Karpas-422 (cell line): ENCODE results near the gene USP9X. TPM values are rescaled to one million over a fixed set of nuclear protein-coding genes. Genes with fewer than 3 reads are reported as not detected.

Experiments used
- DNase-seq: peaks from one replicate; pipeline ENCODE4 v3.0.0-alpha.2; 2015
- H2AFZ ChIP-seq: fragments of 200-600 bp; sonication (generic); 2 replicates; pipeline ENCODE4 v1.6.1; 2014; ENCODE audit warnings: antibody characterized with exemption, low read length, mixed read lengths
- H3K27ac ChIP-seq: fragments of 200-600 bp; sonication (generic); 2 replicates; pipeline ENCODE4 v1.5.1; 2014; ENCODE audit warnings: mild to moderate bottlenecking, low read length, moderate library complexity
- H3K27me3 ChIP-seq: fragments of 200-600 bp; sonication (generic); 2 replicates; pipeline ENCODE4 v1.6.1; 2014; ENCODE audit warnings: low read length, mixed read lengths
- H3K36me3 ChIP-seq: fragments of 200-600 bp; sonication (generic); 2 replicates; pipeline ENCODE4 v1.6.1; 2014; ENCODE audit warnings: low read length, mixed read lengths; ENCODE audit not compliant: insufficient read depth
- H3K4me1 ChIP-seq: fragments of 200-600 bp; sonication (generic); 2 replicates; pipeline ENCODE4 v1.6.1; 2014; ENCODE audit warnings: mild to moderate bottlenecking, low read length, mixed read lengths
- H3K4me2 ChIP-seq: fragments of 200-600 bp; sonication (generic); 2 replicates; pipeline ENCODE4 v1.6.1; 2014; ENCODE audit warnings: low read length, low read depth, mild to moderate bottlenecking; ENCODE audit not compliant: poor library complexity, severe bottlenecking
- H3K4me3 ChIP-seq: fragments of 200-600 bp; sonication (generic); 2 replicates; pipeline ENCODE4 v1.5.1; 2014; ENCODE audit warnings: mild to moderate bottlenecking, antibody characterized with exemption, low read length, mixed read lengths
- H3K79me2 ChIP-seq: fragments of 200-600 bp; sonication (generic); 2 replicates; pipeline ENCODE4 v1.6.1; 2014; ENCODE audit warnings: mild to moderate bottlenecking, low read length, mixed read lengths
- H3K9ac ChIP-seq: fragments of 200-600 bp; sonication (generic); 2 replicates; pipeline ENCODE4 v1.6.0; 2014; ENCODE audit warnings: low read length
- H3K9me2 ChIP-seq: fragments of 200-600 bp; sonication (generic), shearing (Covaris generic); replicated peaks from 2 replicates; pipeline ENCODE4 v1.6.0; 2014; ENCODE audit warnings: mild to moderate bottlenecking, low read length, moderate library complexity; ENCODE audit not compliant: insufficient read depth
- H3K9me3 ChIP-seq: fragments of 300-700, 200-600 bp; sonication (generic); 2 replicates; pipeline ENCODE4 v1.6.1; 2014; ENCODE audit warnings: low read length, mixed read lengths
- H4K20me1 ChIP-seq: fragments of 200-600 bp; sonication (generic); 2 replicates; pipeline ENCODE4 v1.6.1; 2014; ENCODE audit warnings: mild to moderate bottlenecking, antibody characterized with exemption, low read length, low read depth; ENCODE audit not compliant: insufficient read depth
- total RNA-seq: library from RNA; depleted of rRNA; stranded (reverse); fragments of >200 nt; shearing (Covaris generic); gene quantifications from 2 replicates; pipeline ENCODE4 v1.2.3, GENCODE V29; 2014; ENCODE audit warnings: low replicate concordance

USP9X gene
- total RNA-seq, 1 experiment from 2014 or later = 160 TPM

DNA sequence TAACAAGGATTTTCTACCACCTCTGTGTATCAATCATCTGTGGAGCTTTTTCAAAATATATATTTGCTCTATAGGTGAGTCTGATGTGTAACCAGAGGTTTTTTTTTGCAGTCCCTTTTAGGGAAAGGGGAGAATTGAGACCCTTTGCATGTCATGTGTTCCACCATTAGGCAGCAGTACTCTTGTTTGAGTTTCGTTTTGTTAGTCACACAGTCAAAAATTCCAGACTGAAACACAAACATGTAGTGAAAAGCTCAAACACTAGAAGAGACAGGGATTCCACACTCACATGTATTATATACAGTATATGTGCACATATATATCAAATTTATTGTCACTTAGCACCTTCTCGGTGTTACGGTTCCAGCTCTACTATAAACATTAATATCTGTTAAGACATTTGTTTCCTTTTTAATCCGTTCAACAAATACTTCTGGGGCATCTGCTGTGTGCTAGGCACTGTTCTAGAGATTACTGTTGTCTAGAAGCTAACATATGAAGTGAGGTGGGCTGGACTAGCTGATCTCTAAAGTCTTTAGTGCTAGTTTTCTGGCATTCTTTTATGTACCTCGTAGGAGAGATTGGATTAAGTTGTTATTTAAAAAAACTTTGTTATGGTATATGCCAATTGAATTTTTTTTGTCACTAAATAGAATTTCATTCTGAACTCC lies 5.5 kb downstream of the USP9X start:
- no peak overlapping the region for H3K4me3 ChIP-seq
- H3K9me3 ChIP-seq = no peaks in the 10 kb centered on the region
- no peak overlapping the region for H3K27ac ChIP-seq
- no peak overlapping the region for H3K4me2 ChIP-seq
- H3K9me2 ChIP-seq = no peaks in the 10 kb centered on the region
- no peak for DNase-seq
- H3K27me3 ChIP-seq = no peaks in the 10 kb centered on the region
- H3K9ac ChIP-seq = no peak overlapping the region
- H4K20me1 ChIP-seq = peaks cover 80% of the 10 kb centered on the region
- H2AFZ ChIP-seq = no peak overlapping the region
- H3K79me2 ChIP-seq = peaks cover 100% of the 10 kb centered on the region
- H3K4me1 ChIP-seq = peaks cover 31% of the 10 kb centered on the region
- H3K36me3 ChIP-seq = peaks cover 29% of the 10 kb centered on the region; the same call in 1 of the 2 replicates

DNA sequence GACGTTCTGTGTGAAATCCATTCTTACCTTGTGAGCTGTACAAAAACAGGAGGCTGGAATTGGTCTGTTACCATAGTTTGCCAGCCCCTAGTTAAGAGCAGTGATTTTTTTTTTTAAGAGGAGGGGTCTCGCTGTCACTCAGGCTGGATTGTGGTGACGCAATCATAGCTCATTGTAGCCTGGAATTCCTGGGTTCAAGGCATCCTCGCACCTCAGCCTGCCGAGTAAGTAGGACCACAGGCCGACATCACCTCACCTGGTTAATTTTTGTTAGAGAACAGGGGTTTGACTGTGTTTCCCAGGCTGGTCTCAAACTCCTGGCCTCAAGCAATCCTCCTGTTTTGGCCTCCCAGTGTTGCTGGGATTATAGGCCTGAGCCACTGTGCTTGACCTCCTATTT lies 7.5 kb downstream of the USP9X start:
- H3K27ac ChIP-seq = no peak overlapping the region
- no peak overlapping the region for H2AFZ ChIP-seq
- no peaks in the 10 kb centered on the region for H3K27me3 ChIP-seq
- no peak overlapping the region for H3K4me2 ChIP-seq
- peaks cover 19% of the 10 kb centered on the region for H3K4me1 ChIP-seq
- no peak overlapping the region for H3K9ac ChIP-seq
- no peaks in the 10 kb centered on the region for H3K9me3 ChIP-seq
- H3K9me2 ChIP-seq = no peaks in the 10 kb centered on the region
- H3K36me3 ChIP-seq = peaks cover 27% of the 10 kb centered on the region; the same call in 1 of the 2 replicates
- H3K4me3 ChIP-seq = no peak overlapping the region
- H3K79me2 ChIP-seq = peaks cover 100% of the 10 kb centered on the region
- peaks cover 79% of the 10 kb centered on the region for H4K20me1 ChIP-seq
- DNase-seq = no peak

DNA sequence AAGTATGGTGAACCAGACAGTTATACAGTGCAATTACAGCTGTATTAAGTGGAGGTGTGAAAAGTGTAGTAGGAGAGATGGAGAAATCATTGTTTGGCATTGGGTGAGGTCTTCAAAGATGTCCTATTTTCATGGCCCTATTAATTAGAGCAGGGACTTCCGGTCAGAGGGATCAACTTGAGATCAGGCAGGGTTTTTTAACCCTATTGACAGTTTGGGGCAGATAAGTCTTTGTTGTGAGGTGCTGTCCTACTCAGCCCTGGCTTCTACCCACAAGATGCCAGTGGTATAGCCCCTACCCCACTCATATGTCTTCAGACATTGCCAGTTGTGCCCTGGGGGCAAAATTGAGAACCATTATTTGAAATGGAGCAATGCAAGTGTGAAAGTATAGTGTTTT lies 9.9 kb downstream of the USP9X start:
- Histone ChIP-seq H3K79me2 (peaks cover 99% of the 10 kb centered on the region), H3K27ac (no peak overlapping the region), H3K9me2 (no peaks in the 10 kb centered on the region), H3K4me3 (no peak overlapping the region), H3K9me3 (no peaks in the 10 kb centered on the region), H3K27me3 (no peaks in the 10 kb centered on the region), H2AFZ (no peak overlapping the region), H3K4me1 (peaks cover 2% of the 10 kb centered on the region; the same call in 1 of the 2 replicates), H4K20me1 (peaks cover 75% of the 10 kb centered on the region), H3K36me3 (peaks cover 14% of the 10 kb centered on the region; the same call in 1 of the 2 replicates), H3K9ac (no peak overlapping the region), H3K4me2 (no peak overlapping the region)
- no peak for DNase-seq

DNA sequence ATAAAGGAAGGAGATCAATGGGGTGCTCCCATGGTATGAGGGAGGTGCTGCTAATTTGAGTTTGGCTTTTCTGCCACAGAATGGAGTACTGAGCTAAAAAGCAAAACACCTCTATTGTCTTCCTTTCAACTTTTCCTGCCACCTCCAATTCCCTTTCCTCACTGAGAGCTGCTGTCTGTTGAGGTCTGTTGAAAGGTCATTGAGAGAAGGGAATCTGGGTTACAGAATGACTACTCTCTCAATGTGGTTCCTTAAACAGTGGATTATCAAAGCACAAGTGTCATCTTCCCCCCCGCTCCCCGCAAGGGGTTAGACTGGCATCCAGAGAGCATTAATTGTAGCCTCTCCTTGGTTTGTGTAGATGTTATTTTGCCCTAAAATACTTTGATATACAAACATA lies 10.7 kb downstream of the USP9X start:
- Histone ChIP-seq H3K27me3 (no peaks in the 10 kb centered on the region), H2AFZ (no peak overlapping the region), H3K9ac (no peak overlapping the region), H3K79me2 (peaks cover 99% of the 10 kb centered on the region), H3K4me3 (no peak overlapping the region), H3K4me1 (no peaks in the 10 kb centered on the region), H3K9me2 (no peaks in the 10 kb centered on the region), H3K27ac (no peak overlapping the region), H4K20me1 (peaks cover 69% of the 10 kb centered on the region), H3K4me2 (no peak overlapping the region), H3K9me3 (no peaks in the 10 kb centered on the region), H3K36me3 (peaks cover 14% of the 10 kb centered on the region; the same call in 1 of the 2 replicates)
- no peak for DNase-seq

DNA sequence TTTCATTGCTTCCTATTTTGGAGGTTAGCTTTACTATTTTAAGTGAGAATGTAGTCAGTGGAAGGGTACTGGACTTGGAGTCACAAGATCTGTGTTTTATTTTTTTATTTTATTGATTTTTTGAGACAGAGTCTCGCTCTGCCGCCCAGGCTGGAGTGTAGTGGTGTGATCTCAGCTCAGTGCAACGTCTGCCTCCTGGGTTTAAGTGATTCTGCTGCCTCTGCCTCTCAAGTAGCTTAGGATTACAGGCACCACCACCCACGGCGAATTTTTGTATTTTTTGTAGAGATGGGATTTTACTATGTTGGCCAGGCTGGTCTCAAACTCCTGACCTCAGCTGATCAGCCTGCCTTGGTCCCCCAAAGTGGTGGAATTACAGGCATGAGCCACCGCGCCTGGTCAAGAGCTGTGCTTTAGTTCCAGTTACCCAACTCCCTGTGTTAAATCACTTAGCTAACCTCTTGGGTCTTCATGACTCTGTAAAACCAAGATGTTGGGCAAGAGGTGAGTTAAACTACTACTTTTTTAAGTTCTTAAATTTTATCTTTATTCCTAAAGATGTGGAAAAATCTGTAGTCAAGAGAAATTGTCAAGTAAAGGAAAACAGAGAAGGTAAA lies 11.2 kb downstream of the USP9X start:
- H2AFZ ChIP-seq = no peak overlapping the region
- H3K9me3 ChIP-seq = no peaks in the 10 kb centered on the region
- no peak overlapping the region for H3K9ac ChIP-seq
- no peak overlapping the region for H3K27ac ChIP-seq
- peaks cover 99% of the 10 kb centered on the region for H3K79me2 ChIP-seq
- no peak overlapping the region for H3K4me2 ChIP-seq
- H3K4me1 ChIP-seq = no peaks in the 10 kb centered on the region
- H3K36me3 ChIP-seq = peaks cover 14% of the 10 kb centered on the region; the same call in 1 of the 2 replicates
- H3K27me3 ChIP-seq = no peaks in the 10 kb centered on the region
- no peak overlapping the region for H3K4me3 ChIP-seq
- no peak for DNase-seq
- peaks cover 64% of the 10 kb centered on the region for H4K20me1 ChIP-seq
- no peaks in the 10 kb centered on the region for H3K9me2 ChIP-seq

DNA sequence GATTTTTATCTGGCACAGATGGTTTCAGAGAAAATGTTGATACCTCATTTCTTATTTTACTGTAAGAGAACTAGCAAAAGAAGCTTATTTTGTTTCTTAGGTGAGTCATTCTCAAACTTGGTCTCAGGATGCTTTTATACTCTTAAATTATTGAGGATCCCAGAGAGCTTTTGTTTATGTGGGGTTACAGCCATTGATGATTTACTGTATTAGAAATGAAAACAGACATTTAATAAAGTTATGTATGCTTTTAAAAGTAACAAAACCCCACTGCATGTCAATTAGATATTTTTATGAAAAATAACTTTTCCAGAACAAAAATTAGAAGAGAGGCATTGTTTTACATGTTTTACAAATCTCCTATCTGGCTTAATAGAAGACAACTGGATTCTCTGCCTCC lies 12.1 kb downstream of the USP9X start:
- H3K79me2 ChIP-seq = peaks cover 98% of the 10 kb centered on the region
- peaks cover 9% of the 10 kb centered on the region; the same call in 1 of the 2 replicates for H3K36me3 ChIP-seq
- H3K27ac ChIP-seq = no peak overlapping the region
- DNase-seq = no peak
- H3K4me1 ChIP-seq = no peaks in the 10 kb centered on the region
- no peak overlapping the region for H3K4me3 ChIP-seq
- no peaks in the 10 kb centered on the region for H3K9me3 ChIP-seq
- no peak overlapping the region for H3K9ac ChIP-seq
- no peak overlapping the region for H3K4me2 ChIP-seq
- peaks cover 55% of the 10 kb centered on the region for H4K20me1 ChIP-seq
- no peaks in the 10 kb centered on the region for H3K27me3 ChIP-seq
- H2AFZ ChIP-seq = no peak overlapping the region
- H3K9me2 ChIP-seq = no peaks in the 10 kb centered on the region

DNA sequence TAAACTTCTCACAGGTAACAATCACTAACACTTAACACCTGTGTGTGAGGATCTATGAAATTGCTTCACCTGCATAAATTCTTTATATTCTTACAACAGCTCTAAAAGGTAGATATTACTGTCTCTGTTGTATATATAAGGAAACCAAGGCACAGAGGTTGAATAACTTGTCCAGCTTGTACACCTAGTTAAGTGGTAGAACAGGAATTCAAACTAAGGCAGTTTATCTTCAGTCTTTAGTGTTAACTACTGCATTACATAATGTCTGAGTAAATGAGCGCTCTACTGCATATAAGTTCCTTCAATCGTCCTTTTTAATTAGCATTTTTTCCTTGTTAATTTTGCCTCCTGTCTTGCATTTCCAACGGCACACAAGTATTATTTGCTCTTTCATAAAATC lies 15.0 kb downstream of the USP9X start:
- H3K9me3 ChIP-seq = no peaks in the 10 kb centered on the region
- no peaks in the 10 kb centered on the region for H3K27me3 ChIP-seq
- no peak overlapping the region for H2AFZ ChIP-seq
- peaks cover 5% of the 10 kb centered on the region; the same call in 1 of the 2 replicates for H3K36me3 ChIP-seq
- DNase-seq = no peak
- H3K27ac ChIP-seq = no peak overlapping the region
- no peaks in the 10 kb centered on the region for H3K4me1 ChIP-seq
- H3K9me2 ChIP-seq = no peaks in the 10 kb centered on the region
- peaks cover 98% of the 10 kb centered on the region for H3K79me2 ChIP-seq
- no peak overlapping the region for H3K4me3 ChIP-seq
- H4K20me1 ChIP-seq = peaks cover 52% of the 10 kb centered on the region
- no peak overlapping the region for H3K9ac ChIP-seq
- H3K4me2 ChIP-seq = no peak overlapping the region

DNA sequence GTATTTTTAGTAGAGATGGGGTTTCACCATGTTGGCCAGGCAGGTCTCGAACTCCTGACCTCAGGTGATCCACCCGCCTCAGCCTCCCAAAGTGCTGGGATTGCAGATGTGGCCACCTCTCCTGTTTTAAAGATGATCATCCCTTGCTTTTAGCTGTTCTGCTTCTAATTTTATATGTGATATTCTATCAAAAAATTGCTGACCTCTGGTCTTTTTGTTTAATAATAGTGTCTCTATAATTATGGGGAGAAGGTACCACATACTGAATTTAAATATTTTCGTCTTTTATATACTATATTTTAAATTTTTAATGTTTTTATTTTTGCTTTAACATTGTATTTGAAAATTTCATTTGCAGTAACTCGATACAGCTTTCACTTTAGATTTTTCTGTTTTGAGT lies 15.6 kb downstream of the USP9X start:
- Histone ChIP-seq H3K9ac (no peak overlapping the region), H3K27me3 (no peaks in the 10 kb centered on the region), H3K4me2 (no peak overlapping the region), H3K27ac (no peak overlapping the region), H3K79me2 (peaks cover 98% of the 10 kb centered on the region), H3K9me3 (no peaks in the 10 kb centered on the region), H2AFZ (no peak overlapping the region), H4K20me1 (peaks cover 52% of the 10 kb centered on the region), H3K4me1 (no peaks in the 10 kb centered on the region), H3K9me2 (no peaks in the 10 kb centered on the region), H3K4me3 (no peak overlapping the region), H3K36me3 (peaks cover 5% of the 10 kb centered on the region; the same call in 1 of the 2 replicates)
- DNase-seq = no peak
